Peyer's patch (tissue), 4 donors: Measurements from ENCODE around the gene CHEK1. TPM values are rescaled to one million over a fixed set of nuclear protein-coding genes. Genes with fewer than 3 reads are reported as not detected.
"Not testable (repeated sequence)": the region's sequence is repeated elsewhere in the genome, so short reads cannot be mapped to it uniquely, and the experiment has no call there.

ENCODE experiments used
- DNase-seq, 3 donors: peaks; one replicate each; pipeline ENCODE4 v3.0.0-alpha.2; 2017 to 2019
- H3K27ac ChIP-seq, 4 donors: fragments of 200-600 bp; sonication (generic); one replicate each; pipeline ENCODE4 v1.5.1; 2016 to 2019
- H3K27me3 ChIP-seq, 2 donors: fragments of 200-600 bp; sonication (generic); one replicate each; pipeline ENCODE4 v1.5.1; 2019
- H3K36me3 ChIP-seq, 3 donors: fragments of 200-600 bp; sonication (generic); one replicate each; pipeline ENCODE4 v1.5.1; 2016 to 2019
- H3K4me1 ChIP-seq, 4 donors: fragments of 200-600 bp; sonication (generic); one replicate each; pipeline ENCODE4 v1.5.1; 2016 to 2019
- H3K4me3 ChIP-seq, 4 donors: fragments of 200-600 bp; sonication (generic); 1 replicate in 3 of 4; 2 replicates in 1 of 4; pipeline ENCODE4 v1.5.1; 2016 to 2019; ENCODE audit warnings: mild to moderate bottlenecking in 1 of 4
- H3K9me3 ChIP-seq, 4 donors: fragments of 200-600 bp; sonication (generic); one replicate each; pipeline ENCODE4 v1.5.1; 2016 to 2019; ENCODE audit warnings: mild to moderate bottlenecking in 1 of 4
- CTCF ChIP-seq, 6 experiments: fragments of 450-650 bp in 4 of 6; fragments of 200-600 bp in 2 of 6; sonication (generic) in 1 of 6; IDR thresholded peaks; one replicate each; pipeline ENCODE4 v1.5.1; 2017 to 2019; ENCODE audit warnings: antibody characterized with exemption in 6 of 6, mild to moderate bottlenecking in 3 of 6, moderate library complexity in 1 of 6
- POLR2A ChIP-seq, 2 donors: fragments of 450-650 bp; IDR thresholded peaks; one replicate each; pipeline ENCODE4 v1.5.1; 2017; ENCODE audit warnings: antibody characterized with exemption in 2 of 2, mild to moderate bottlenecking in 2 of 2, moderate library complexity in 2 of 2
- total RNA-seq, 4 donors: library from RNA; depleted of rRNA; stranded (reverse); fragments of >200 nt; gene quantifications; one replicate each; pipeline ENCODE4 v1.1.0, GENCODE V29; 2016

The CHEK1 gene
- total RNA-seq, 4 donors from 2014 or later: 4.2 to 13.2 (median 6.3) TPM

- Histone ChIP-seq H3K4me3 (no peak overlapping the region), H3K27ac (no peak overlapping the region), H3K9me3 (no peaks in the 10 kb centered on the region), H3K36me3 (no peaks in the 10 kb centered on the region), H3K4me1 (no peaks in the 10 kb centered on the region), H3K27me3 (no peaks in the 10 kb centered on the region)
- TF ChIP-seq POLR2A (IDR thresholded peaks at IDR 0.05) (no peak), CTCF (IDR thresholded peaks at IDR 0.05) (no peak)
- no peak for DNase-seq
Observed at GRCh38 chr11:125694951-125695350, 70.0 kb downstream of the CHEK1 start.

- Histone ChIP-seq H3K9me3 (no peaks in the 10 kb centered on the region), H3K36me3 (no peaks in the 10 kb centered on the region), H3K4me1 (no peaks in the 10 kb centered on the region), H3K27ac (no peak overlapping the region), H3K27me3 (no peaks in the 10 kb centered on the region), H3K4me3 (no peak overlapping the region)
- DNase-seq: no peak
- TF ChIP-seq CTCF (IDR thresholded peaks at IDR 0.05) (no peak), POLR2A (IDR thresholded peaks at IDR 0.05) (no peak)
Observed at GRCh38 chr11:125701018-125701610, 76.2 kb downstream of the CHEK1 start.

GRCh38 chr11:125701858-125702621 is 77.1 kb downstream of the CHEK1 start:
- no peak overlapping the region for H3K4me3 ChIP-seq
- H3K9me3 ChIP-seq: no peaks in the 10 kb centered on the region
- H3K36me3 ChIP-seq: no peaks in the 10 kb centered on the region
- TF ChIP-seq CTCF (IDR thresholded peaks at IDR 0.05) (no peak), POLR2A (IDR thresholded peaks at IDR 0.05) (no peak)
- no peak for DNase-seq
- H3K4me1 ChIP-seq: no peaks in the 10 kb centered on the region
- H3K27ac ChIP-seq: no peak overlapping the region
- H3K27me3 ChIP-seq: no peaks in the 10 kb centered on the region

GRCh38 chr11:125704686-125705085 is 79.7 kb downstream of the CHEK1 start:
- not testable (repeated sequence) for H3K36me3 ChIP-seq, H3K9me3 ChIP-seq, H3K27me3 ChIP-seq, H3K4me3 ChIP-seq, H3K4me1 ChIP-seq, DNase-seq, H3K27ac ChIP-seq

GRCh38 chr11:125720781-125721180 is 95.8 kb downstream of the CHEK1 start:
- no peak for TF ChIP-seq POLR2A (IDR thresholded peaks at IDR 0.05)
- no peak for TF ChIP-seq CTCF (IDR thresholded peaks at IDR 0.05)

GRCh38 chr11:125724125-125724524 is 99.2 kb downstream of the CHEK1 start:
- Histone ChIP-seq H3K27ac (no peak overlapping the region), H3K4me1 (no peaks in the 10 kb centered on the region), H3K27me3 (no peaks in the 10 kb centered on the region), H3K4me3 (no peak overlapping the region), H3K9me3 (no peaks in the 10 kb centered on the region), H3K36me3 (no peaks in the 10 kb centered on the region)
- DNase-seq: no peak
- TF ChIP-seq CTCF (IDR thresholded peaks at IDR 0.05) (no peak), POLR2A (IDR thresholded peaks at IDR 0.05) (no peak)

More at GRCh38 chr11:125720781-125721180, 95.8 kb downstream of the CHEK1 start:
- no peak for DNase-seq
- H3K4me3 ChIP-seq: no peak overlapping the region
- no peaks in the 10 kb centered on the region for H3K36me3 ChIP-seq
- no peak overlapping the region for H3K27ac ChIP-seq
- no peaks in the 10 kb centered on the region for H3K9me3 ChIP-seq
- no peaks in the 10 kb centered on the region for H3K4me1 ChIP-seq
- H3K27me3 ChIP-seq: no peaks in the 10 kb centered on the region
